Keratinocyte (primary cell): Measurements from ENCODE around the gene PSMB5.

Experiments
- EZH2 ChIP-seq: IDR thresholded peaks from one replicate; pipeline ENCODE4 v1.6.1; 2012; ENCODE audit warnings: inconsistent platforms, mild to moderate bottlenecking, low read length, moderate library complexity
- TF ChIP-seq, protein P1 (sequence below), 3 experiments: IDR thresholded peaks in 1 of 3; conservative IDR thresholded peaks in 1 of 3; optimal IDR thresholded peaks in 1 of 3; 2 replicates in 2 of 3; 3 replicates in 1 of 3; pipeline versions ENCODE3 to v1.5.1; 2011; ENCODE audit warnings: low read length in 3 of 3, mild to moderate bottlenecking in 3 of 3, moderate library complexity in 2 of 3, control low read depth in 1 of 3, inconsistent platforms in 1 of 3; ENCODE audit not compliant: insufficient read depth in 2 of 3; ENCODE audit errors: extremely low read depth in 1 of 3

DNA sequence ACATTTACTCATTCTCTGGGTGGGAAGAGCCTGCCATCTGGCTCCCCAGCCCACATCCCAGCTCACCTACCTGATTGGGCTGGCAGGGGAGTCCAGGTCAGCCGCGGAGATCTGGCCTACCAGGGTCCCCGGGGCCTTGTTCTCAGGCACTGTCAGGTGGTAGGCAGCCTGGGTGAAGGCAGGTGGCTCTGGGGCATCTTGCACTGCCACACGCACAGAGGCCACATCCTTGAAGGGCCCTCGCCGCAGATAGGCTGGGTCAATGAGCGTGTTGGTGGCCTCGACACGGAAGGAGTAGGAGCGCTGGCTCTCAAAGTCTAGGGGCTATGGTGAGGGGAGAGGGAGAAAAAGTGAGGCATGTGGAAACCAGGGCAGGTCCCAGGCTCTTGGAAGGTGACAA is 18.7 kb upstream of the PSMB5 start:
- TF ChIP-seq, protein P1, sequence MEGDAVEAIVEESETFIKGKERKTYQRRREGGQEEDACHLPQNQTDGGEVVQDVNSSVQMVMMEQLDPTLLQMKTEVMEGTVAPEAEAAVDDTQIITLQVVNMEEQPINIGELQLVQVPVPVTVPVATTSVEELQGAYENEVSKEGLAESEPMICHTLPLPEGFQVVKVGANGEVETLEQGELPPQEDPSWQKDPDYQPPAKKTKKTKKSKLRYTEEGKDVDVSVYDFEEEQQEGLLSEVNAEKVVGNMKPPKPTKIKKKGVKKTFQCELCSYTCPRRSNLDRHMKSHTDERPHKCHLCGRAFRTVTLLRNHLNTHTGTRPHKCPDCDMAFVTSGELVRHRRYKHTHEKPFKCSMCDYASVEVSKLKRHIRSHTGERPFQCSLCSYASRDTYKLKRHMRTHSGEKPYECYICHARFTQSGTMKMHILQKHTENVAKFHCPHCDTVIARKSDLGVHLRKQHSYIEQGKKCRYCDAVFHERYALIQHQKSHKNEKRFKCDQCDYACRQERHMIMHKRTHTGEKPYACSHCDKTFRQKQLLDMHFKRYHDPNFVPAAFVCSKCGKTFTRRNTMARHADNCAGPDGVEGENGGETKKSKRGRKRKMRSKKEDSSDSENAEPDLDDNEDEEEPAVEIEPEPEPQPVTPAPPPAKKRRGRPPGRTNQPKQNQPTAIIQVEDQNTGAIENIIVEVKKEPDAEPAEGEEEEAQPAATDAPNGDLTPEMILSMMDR (optimal IDR thresholded peaks at IDR 0.05 in 1 of 3, IDR thresholded peaks at IDR 0.05 in 1 of 3, conservative IDR thresholded peaks at IDR 0.05 in 1 of 3; ENCODE audit: extremely low read depth in 1 of 3, insufficient read depth in 2 of 3, low read length in 3 of 3), result no peak
- TF ChIP-seq EZH2, result no peak
